Activated CD4-positive, CD25-positive, alpha-beta regulatory T cell treated with anti-CD3 and anti-CD28 coated beads, Interleukin-2, amount 50 U/mL, for 72 hours (primary cell): ENCODE measurements around the gene CDH4.

Experiments
- DNase-seq: peaks from one replicate; pipeline ENCODE4 v3.0.0; 2021

Gene CDH4

GRCh38 chr20:61803915-61804751, 552.1 kb downstream of the CDH4 start:
- DNase-seq: no peak

DNA sequence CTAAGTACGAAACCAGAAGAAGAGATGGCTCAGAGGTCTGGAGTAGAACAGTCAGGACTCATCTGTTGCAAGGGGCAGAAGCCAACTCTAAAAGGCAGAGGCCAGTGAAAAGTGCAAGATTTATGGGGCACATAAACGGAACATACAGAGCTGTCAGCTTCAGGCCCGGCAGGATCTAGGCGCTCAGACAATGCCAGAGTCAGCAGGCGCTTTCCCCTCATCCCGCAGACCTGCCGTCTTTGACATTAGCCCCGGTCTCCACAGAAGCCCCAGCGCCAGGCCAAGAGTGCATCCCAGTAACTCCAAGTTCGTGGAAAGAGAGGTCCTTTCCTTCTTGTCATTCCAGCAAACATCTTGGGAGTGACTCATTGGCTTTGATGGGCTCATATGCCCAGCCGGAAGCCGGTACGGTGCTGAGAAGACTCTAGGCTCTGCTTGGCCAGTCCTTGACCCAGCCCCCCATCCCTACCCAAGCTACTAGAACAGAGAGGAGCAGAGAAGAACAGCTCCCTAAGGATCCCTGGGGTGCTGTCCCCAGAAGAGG, 552.8 kb downstream of the CDH4 start:
- no peak for DNase-seq

- no peak for DNase-seq
Measured at GRCh38 chr20:61805365-61805764, 553.3 kb downstream of the CDH4 start.

DNA sequence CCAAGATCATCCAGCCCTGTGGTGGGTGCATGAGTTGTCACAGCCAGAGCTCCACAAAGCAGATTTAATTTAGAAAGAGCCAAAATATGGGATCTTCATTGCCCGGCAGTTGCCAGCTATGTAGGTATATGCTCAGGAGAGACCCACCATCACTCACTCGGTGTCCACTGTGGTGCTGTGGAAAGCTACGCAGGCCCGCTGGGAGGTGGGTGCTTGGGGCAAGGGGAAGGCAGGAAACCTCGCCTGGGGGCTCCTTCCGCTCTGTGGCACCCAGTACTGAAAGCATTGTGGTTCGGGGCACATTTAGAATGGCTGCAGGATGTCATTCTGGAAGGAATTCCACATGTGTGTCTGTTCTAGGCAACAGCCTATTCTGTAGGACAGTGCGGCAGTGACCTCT, 553.7 kb downstream of the CDH4 start:
- DNase-seq: no peak

GRCh38 chr20:61806314-61806713, 554.3 kb downstream of the CDH4 start:
- DNase-seq: no peak

- no peak for DNase-seq
Measured at GRCh38 chr20:61806995-61807394, 554.9 kb downstream of the CDH4 start.

- no peak for DNase-seq
Measured at GRCh38 chr20:61807471-61808160, 555.6 kb downstream of the CDH4 start.

- no peak for DNase-seq
Measured at GRCh38 chr20:61808447-61808846, 556.4 kb downstream of the CDH4 start.

- no peak for DNase-seq
Measured at GRCh38 chr20:61809006-61809770, 557.1 kb downstream of the CDH4 start.

DNA sequence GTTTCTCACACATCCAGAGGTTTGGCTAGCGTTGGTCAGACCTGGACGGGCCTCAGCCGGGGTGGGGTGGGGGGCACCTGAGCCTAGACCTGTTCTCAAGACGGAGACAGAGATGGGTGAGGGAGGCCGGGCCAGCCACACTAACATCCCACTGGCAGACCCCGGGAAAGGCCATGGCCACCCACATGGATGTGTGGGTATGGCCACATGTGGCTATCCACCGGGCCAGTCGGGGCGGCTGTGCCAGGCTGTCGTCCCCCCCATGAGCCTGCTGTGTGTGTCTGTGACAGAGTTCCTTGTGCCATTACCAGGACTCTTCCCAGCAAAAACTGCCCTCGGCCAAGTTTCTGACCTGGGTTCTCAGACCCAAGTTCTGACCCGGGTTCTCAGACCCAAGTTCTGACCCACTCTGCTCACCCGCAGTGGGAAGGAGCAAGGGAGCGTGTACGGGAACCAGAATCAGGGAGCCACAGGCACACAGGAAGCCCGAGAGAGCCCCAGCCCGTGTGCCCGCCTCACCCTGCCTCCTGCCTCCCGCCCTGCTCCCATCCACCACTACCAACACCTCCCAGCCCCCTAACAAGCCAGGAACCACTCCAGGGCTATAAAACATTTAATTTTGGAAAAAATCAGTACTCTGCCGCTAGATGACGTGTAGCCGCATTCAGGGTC, 558.1 kb downstream of the CDH4 start:
- DNase-seq: no peak

DNA sequence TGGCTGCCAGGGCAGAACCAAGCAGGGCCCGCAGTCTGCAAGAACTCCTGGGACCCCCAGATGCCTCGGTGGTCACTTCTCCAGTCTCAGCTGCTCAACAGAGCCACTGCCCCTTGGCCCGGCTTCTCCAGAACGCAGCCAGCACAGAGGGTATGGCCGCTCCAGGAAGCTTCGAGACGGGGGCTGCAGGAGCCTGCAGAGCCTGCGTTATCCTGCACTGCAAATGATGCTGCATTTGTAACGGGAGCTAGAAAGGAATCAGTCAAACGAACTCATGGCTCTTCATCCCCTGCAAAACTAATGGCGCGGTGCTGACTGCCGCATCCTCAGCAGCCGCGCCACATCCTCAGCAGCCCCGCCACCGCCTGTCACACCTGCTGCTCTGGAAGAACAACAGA, 558.7 kb downstream of the CDH4 start:
- DNase-seq: no peak

DNA sequence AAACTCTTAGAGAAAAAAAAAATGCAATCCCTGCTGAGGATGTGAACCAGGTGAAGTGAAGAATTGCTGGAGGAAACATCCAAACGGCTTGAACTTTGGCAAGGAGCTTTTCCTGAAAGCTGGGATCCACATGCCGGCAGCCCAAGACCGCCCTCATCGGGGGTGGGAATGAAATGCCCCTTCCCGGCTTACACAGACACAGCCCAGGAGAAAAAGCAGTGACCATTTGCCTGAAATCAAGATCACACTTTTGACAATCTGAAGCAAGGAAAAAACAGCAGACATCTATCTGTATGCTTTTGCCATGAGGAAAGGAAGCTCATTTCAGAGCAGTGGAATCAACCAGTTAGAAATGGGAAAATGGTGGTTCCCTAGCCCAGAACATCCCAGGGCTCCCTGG, 559.1 kb downstream of the CDH4 start:
- no peak for DNase-seq

GRCh38 chr20:61812121-61812844, 560.2 kb downstream of the CDH4 start:
- DNase-seq: no peak

GRCh38 chr20:61812845-61813485, 560.9 kb downstream of the CDH4 start:
- no peak for DNase-seq

DNA sequence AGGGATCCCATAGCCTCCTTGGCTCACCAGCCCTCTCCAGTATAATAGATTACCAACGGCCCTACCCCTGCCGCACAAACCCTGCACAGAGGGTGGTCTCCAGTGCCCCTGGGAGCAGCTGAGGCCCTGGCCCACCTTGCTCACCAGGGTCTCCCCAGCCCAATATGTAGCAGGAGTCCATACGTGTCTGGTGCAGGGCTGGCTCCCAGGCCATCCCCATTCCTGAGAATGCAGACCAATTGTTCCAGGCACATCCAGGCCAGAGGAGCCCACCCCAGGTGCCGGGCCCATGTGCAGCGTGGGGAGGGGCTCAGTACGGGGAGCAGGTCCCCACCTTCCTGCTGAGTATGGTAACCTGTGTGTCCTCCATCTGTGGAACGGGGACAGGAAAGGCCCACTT, 561.7 kb downstream of the CDH4 start:
- no peak for DNase-seq

- DNase-seq: no peak
Measured at GRCh38 chr20:61814244-61814643, 562.2 kb downstream of the CDH4 start.

GRCh38 chr20:61814726-61815125, 562.7 kb downstream of the CDH4 start:
- no peak for DNase-seq

DNA sequence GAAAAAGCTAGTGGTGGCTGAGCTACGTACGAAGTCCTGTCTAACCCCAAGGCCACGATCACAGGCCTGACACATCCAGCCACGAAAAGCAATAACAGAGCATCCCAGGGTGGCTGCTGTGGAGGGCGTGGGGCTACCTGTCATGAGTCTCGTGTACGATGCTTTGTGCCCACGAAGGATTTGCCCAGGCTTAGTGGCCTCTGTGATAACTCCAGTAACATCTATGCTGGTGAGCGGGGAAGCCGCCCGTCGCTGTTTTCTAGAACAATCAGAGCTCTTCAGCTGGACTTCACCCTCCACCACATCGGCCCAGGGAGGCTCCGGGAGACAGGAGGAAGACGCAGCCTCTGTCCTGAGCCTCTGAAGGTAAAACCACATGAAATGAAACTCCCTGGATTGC, 563.1 kb downstream of the CDH4 start:
- DNase-seq: no peak

- no peak for DNase-seq
Measured at GRCh38 chr20:61815678-61816077, 563.6 kb downstream of the CDH4 start.

GRCh38 chr20:61816606-61817460, 564.8 kb downstream of the CDH4 start:
- no peak for DNase-seq

DNA sequence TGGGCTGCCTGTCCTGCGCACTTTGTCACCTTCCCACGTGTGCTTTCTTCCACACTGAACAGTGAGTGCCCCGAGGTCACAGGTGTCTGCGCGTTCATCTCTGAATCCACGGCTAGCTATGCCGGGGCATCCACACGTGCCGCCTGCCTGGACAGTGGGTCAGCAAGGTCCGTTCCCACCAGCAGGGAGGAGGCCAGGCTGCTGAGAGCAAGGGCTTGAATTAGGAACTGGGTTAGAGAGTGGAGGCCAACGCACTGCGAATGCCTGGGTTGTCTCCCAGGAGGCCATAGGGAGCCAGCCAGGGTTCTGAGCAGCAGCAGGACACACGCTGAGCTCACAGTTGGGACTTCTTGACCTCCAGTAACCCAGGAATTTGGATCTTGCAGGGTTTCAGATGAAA, 565.5 kb downstream of the CDH4 start:
- no peak for DNase-seq
